Body of pancreas (tissue), 4 donors: Measurements from ENCODE around the gene PARP16.

Experiments
- CTCF ChIP-seq, 7 experiments: fragments of 450-650 bp in 4 of 7; fragments of 200-600 bp in 3 of 7; sonication (generic) in 3 of 7; IDR thresholded peaks; one replicate each; pipeline ENCODE4 v1.5.1; 2016 to 2019; ENCODE audit warnings: antibody characterized with exemption in 7 of 7
- POLR2A ChIP-seq, 3 donors: fragments of 450-650 bp; IDR thresholded peaks; one replicate each; pipeline ENCODE4 v1.6.1; 2016; ENCODE audit warnings: antibody characterized with exemption in 3 of 3, mild to moderate bottlenecking in 2 of 3

- TF ChIP-seq CTCF (IDR thresholded peaks at IDR 0.05) (no peak), POLR2A (IDR thresholded peaks at IDR 0.05) (no peak)
These were observed 75.2 kb downstream of the PARP16 start for GRCh38 chr15:65211482-65211982.
